SK-N-MC (cell line): ENCODE data around the gene MESD.

Experiments used
- EZH2 ChIP-seq: fragments of 200-600 bp; sonication (generic); IDR thresholded peaks from one replicate; pipeline ENCODE4 v1.6.1; 2017; ENCODE audit warnings: antibody characterized with exemption
- FOXP2 ChIP-seq: optimal IDR thresholded peaks from 2 replicates; pipeline ENCODE3; 2011; ENCODE audit warnings: mild to moderate bottlenecking, moderate library complexity; ENCODE audit not compliant: insufficient read depth; ENCODE audit errors: extremely low read length, control extremely low read depth
- POLR2AphosphoS5 ChIP-seq: IDR thresholded peaks from 2 replicates; pipeline ENCODE4 v1.6.1; 2012; ENCODE audit warnings: mild to moderate bottlenecking, low read depth, low read length, borderline replicate concordance

GRCh38 chr15:81006124-81006523 is 16.5 kb upstream of the MESD start:
- TF ChIP-seq EZH2 (no peak), POLR2AphosphoS5 (no peak), FOXP2 (no peak)
